Endothelial cell (in vitro differentiated cells): ENCODE results near the gene MOAP1. TPM values are rescaled to one million over a fixed set of nuclear protein-coding genes. Genes with fewer than 3 reads are reported as not detected.

Experiments
- DNase-seq: peaks from one replicate; pipeline ENCODE4 v3.0.0; 2021; ENCODE audit warnings: low spot score
- H3K27ac Mint-ChIP-seq: one replicate; pipeline ENCODE4 v1.8.0; 2021; ENCODE audit warnings: mixed read lengths, inconsistent platforms; ENCODE audit not compliant: unreplicated experiment
- H3K27me3 Mint-ChIP-seq: one replicate; pipeline ENCODE4 v1.8.0; 2021; ENCODE audit warnings: mild to moderate bottlenecking, moderate library complexity, mixed read lengths, inconsistent platforms; ENCODE audit not compliant: unreplicated experiment
- H3K36me3 Mint-ChIP-seq: one replicate; pipeline ENCODE4 v1.8.0; 2021; ENCODE audit warnings: mild to moderate bottlenecking, low read depth, mixed read lengths, inconsistent platforms; ENCODE audit not compliant: unreplicated experiment
- H3K4me1 Mint-ChIP-seq: one replicate; pipeline ENCODE4 v1.8.0; 2021; ENCODE audit warnings: mild to moderate bottlenecking, mixed read lengths, inconsistent platforms; ENCODE audit not compliant: unreplicated experiment
- H3K4me3 Mint-ChIP-seq: one replicate; pipeline ENCODE4 v1.8.0; 2021; ENCODE audit warnings: mild to moderate bottlenecking, mixed read lengths, inconsistent platforms; ENCODE audit not compliant: unreplicated experiment
- H3K9me3 Mint-ChIP-seq: one replicate; pipeline ENCODE4 v1.8.0; 2021; ENCODE audit warnings: mixed read lengths, inconsistent platforms; ENCODE audit not compliant: unreplicated experiment
- total RNA-seq: library from RNA; stranded (reverse); fragmentation: NEBNext Ultra II Directional; extraction: Animal tissue kit (Norgen Biotek cat#: 25700); gene quantifications from one replicate; pipeline ENCODE4 v1.2.1, GENCODE V29; 2021; ENCODE audit not compliant: unreplicated experiment
- TF ChIP-seq, protein P1 (sequence below): fragments of 200-600 bp; sonication (generic); IDR thresholded peaks from one replicate; pipeline ENCODE4 v1.5.0; 2021; ENCODE audit warnings: antibody characterized with exemption; ENCODE audit not compliant: unreplicated experiment

The MOAP1 gene
- total RNA-seq, 1 donor from 2014 or later, result 22.4 TPM

- TF ChIP-seq, protein P1, sequence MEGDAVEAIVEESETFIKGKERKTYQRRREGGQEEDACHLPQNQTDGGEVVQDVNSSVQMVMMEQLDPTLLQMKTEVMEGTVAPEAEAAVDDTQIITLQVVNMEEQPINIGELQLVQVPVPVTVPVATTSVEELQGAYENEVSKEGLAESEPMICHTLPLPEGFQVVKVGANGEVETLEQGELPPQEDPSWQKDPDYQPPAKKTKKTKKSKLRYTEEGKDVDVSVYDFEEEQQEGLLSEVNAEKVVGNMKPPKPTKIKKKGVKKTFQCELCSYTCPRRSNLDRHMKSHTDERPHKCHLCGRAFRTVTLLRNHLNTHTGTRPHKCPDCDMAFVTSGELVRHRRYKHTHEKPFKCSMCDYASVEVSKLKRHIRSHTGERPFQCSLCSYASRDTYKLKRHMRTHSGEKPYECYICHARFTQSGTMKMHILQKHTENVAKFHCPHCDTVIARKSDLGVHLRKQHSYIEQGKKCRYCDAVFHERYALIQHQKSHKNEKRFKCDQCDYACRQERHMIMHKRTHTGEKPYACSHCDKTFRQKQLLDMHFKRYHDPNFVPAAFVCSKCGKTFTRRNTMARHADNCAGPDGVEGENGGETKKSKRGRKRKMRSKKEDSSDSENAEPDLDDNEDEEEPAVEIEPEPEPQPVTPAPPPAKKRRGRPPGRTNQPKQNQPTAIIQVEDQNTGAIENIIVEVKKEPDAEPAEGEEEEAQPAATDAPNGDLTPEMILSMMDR, result no peak
- no peak overlapping the region for H3K27ac Mint-ChIP-seq
- no peaks in the 10 kb centered on the region for H3K4me1 Mint-ChIP-seq
- peaks cover 11% of the 10 kb centered on the region for H3K36me3 Mint-ChIP-seq
- no peak for DNase-seq
- no peaks in the 10 kb centered on the region for H3K27me3 Mint-ChIP-seq
- no peak overlapping the region for H3K4me3 Mint-ChIP-seq
- no peaks in the 10 kb centered on the region for H3K9me3 Mint-ChIP-seq
Measured at GRCh38 chr14:93214598-93214997, 29.9 kb upstream of the MOAP1 start.

DNA sequence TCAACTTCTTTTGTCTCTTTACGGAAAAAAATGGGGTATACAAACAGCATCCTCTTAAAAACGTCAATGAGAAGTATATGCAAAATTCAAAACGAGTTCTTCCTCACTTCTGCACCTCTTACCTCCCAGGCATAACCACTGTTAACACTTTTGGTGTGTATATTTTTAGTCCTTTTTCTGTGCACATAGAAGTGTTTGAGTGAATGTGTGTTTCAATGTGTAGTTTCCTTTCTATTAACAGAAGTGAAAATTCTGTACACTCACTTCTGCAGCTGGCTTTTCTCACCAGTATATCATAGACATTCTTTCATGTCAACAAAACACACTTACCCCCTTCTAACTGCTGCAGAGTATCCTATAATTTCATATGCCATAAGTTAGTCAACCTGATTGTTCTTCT is 27.7 kb upstream of the MOAP1 start:
- peaks cover 7% of the 10 kb centered on the region for H3K36me3 Mint-ChIP-seq
- H3K4me3 Mint-ChIP-seq, result no peak overlapping the region
- H3K9me3 Mint-ChIP-seq, result no peaks in the 10 kb centered on the region
- H3K27ac Mint-ChIP-seq, result no peak overlapping the region
- TF ChIP-seq, protein P1, result no peak
- H3K27me3 Mint-ChIP-seq, result no peaks in the 10 kb centered on the region
- peaks cover 4% of the 10 kb centered on the region for H3K4me1 Mint-ChIP-seq
- no peak for DNase-seq

DNA sequence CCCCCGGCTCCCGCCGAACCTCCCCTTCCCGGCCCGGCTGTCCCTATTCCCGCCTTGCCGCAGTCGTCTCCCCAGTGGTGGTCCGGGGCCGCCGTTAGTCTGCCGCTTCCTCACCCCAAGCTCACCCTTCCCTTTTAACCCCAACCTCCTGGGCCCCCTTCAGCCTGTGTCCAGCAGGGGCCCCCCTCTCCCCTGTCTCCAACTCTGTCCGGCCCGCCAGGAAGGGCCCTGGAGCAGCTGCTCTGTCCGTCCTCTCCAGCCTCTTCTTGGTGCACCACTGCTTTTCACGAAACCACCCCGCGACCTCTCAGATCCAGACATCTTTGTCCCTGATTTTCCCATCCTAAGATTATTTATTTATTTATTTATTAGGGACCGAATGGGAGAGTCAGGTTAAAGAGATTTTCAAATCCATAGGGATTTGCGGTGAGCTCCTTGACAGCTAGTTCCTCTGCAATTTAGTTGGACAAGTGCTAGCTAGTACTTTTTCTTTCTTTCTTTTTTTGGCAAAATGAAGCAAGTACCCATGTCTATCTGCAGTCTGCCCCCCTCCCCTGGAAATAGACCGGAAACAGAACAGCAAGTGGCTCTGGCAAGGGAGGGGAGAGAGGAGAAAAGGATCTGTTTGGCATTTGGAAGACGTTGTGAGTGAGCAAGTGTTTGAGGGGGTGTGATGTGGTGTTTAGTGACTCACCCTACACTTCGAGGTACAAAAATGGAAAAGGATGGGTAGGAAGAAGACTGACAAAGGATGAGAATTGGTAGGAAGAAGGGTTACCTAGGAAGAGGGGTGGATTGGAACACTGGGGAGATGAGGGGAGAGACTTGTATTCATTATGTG is 23.0 kb upstream of the MOAP1 start:
- H3K27me3 Mint-ChIP-seq, result peaks cover 2% of the 10 kb centered on the region
- no peaks in the 10 kb centered on the region for H3K9me3 Mint-ChIP-seq
- H3K36me3 Mint-ChIP-seq, result peaks cover 3% of the 10 kb centered on the region
- peaks cover 21% of the 10 kb centered on the region for H3K4me1 Mint-ChIP-seq
- TF ChIP-seq, protein P1, result no peak
- H3K27ac Mint-ChIP-seq, result peak overlapping the region; percentile 91
- DNase-seq, result peak; percentile 66
- peak overlapping the region; percentile 91 for H3K4me3 Mint-ChIP-seq

GRCh38 chr14:93206793-93207467 is 22.2 kb upstream of the MOAP1 start, which contains the start of the genes GON7 and UBR7:
TSS of gene GON7 (minus strand) at chr14:93207065. CDS start at chr14:93207037, 28 bp downstream.
TSS of gene UBR7 (plus strand) at chr14:93207256. CDS start at chr14:93207292, 36 bp downstream.
- Mint-ChIP-seq H3K4me3 (peak within 1 kb of the TSS; percentile 91), H3K27ac (peak within 1 kb of the TSS; percentile 99), H3K36me3 (peaks cover 3% of the 10 kb centered on the region), H3K27me3 (peaks cover 2% of the 10 kb centered on the region), H3K4me1 (peaks cover 21% of the 10 kb centered on the region), H3K9me3 (no peaks in the 10 kb centered on the region)
- TF ChIP-seq, protein P1, result peak; percentile 16
- peak; percentile 97 for DNase-seq
